ENCODE results near the gene MGAT5.

GRCh38 chr2:134381141-134381540 is 127.3 kb downstream of the MGAT5 start:
- no peak for TF ChIP-seq CTCF (IDR thresholded peaks at IDR 0.05)
- no peak for TF ChIP-seq POLR2A (IDR thresholded peaks at IDR 0.05)

All from uterus (tissue), 2 donors.